Medulla oblongata (tissue), 1 donor: ENCODE data around the gene CDHR1.
A peak's percentile ranks its signal among the peaks of the same experiment; 100 is the strongest.

ENCODE experiments used
- DNase-seq: peaks from one replicate; pipeline ENCODE4 v3.0.0-alpha.2; 2015; ENCODE audit errors: extremely low spot score

The CDHR1 gene

GRCh38 chr10:84200537-84201243, 6.4 kb downstream of the CDHR1 start:
- DNase-seq = no peak

DNA sequence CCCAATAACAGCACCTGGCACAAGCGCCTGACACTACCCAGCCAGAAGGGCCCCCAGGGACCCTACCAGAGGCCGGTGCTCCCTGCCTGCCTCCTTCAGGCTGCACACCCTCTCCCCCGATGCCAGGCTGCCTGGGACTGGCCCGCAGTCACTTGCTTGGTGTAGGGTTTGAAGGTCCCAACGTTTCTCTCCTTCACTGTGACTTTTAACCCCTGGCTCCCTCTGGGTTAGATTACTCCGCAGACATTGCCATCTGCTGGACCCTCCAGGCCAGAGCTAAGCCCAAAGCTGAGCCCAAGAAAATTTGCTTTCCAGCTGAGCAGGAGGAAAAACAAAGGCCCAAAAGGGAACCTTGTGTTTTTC, 6.9 kb downstream of the CDHR1 start:
- no peak for DNase-seq

DNA sequence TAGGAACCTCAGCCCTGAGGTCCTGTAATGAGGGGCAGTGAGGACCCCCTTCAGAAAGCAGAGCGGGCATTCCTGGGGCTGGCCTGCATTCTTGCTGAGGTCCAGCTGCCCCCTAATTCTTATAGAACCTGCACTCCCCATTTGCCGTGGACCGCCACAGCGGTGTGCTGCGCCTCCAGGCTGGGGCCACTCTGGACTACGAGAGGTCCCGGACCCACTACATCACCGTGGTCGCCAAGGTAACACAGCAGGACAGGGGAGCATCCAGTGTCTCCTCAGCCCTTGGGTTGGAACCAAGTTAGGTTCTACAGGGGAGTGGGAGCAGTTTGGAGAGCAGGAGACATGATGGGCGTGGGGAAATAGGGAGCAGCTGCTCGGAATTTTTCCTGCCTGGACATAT, 7.3 kb downstream of the CDHR1 start:
- no peak for DNase-seq

GRCh38 chr10:84202349-84202748, 8.0 kb downstream of the CDHR1 start:
- DNase-seq = no peak

DNA sequence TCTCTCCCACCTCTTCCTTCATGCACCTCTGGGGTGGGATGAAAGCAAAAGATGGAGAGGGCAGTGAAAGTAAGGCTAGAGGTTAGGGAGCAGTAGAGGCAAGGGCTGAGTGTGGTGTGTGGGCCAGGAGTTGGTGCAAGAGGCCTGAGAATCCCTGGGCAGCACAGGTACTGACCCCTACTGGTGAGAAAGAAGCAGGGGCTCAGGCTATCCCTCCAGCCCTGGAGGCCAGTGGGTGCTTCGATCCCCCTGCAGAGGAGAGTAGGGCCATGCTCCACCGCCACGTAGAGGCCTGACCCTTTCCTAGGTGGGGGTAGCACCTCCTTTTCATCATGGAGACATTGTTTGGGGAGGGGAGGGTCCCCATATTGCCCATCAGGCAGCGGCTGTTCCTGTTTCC, 9.8 kb downstream of the CDHR1 start:
- no peak for DNase-seq

- DNase-seq = no peak
Observed at GRCh38 chr10:84204610-84205009, 10.3 kb downstream of the CDHR1 start.

DNA sequence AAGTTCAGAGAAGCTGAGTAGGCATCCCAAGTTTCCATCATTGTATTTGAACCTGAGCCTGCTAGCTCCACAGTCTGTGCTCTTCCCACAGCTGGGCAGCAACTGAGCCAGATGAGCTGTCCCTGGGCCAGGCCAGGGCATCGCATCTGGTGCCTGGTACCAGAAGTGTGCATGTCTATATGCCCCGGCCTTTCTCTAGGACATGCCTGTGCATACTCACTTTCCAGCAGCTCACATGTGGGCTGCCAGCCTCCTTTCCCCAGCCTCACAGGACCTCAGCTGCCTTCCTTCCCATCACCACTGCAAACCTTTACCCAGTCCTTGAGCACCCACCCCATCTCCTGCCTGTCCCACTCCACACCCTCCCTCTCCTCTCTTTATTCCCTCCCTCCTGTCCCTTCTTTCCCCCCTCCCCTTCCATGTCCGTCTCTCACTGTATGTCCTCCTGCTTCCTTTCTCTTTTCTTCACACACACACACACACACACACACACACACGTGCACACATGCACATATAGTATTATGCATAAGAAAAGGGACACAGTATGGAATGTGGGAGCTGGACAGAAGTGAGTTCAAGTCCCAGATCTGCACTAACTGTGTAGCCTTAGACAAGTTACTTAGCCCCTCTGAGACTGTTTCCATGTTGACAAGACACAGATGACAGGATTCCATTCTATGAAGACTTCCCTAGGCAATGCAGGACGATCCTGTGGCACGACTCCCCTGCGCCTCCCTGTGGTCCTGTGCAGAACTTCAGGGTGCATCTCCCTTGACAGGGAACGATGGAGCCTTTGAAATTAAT, 10.9 kb downstream of the CDHR1 start:
- peak; percentile 76 for DNase-seq

GRCh38 chr10:84205853-84206525, 11.7 kb downstream of the CDHR1 start:
- DNase-seq = no peak

- no peak for DNase-seq
Observed at GRCh38 chr10:84208023-84208422, 13.7 kb downstream of the CDHR1 start.

GRCh38 chr10:84211566-84211965, 17.2 kb downstream of the CDHR1 start:
- DNase-seq = no peak

DNA sequence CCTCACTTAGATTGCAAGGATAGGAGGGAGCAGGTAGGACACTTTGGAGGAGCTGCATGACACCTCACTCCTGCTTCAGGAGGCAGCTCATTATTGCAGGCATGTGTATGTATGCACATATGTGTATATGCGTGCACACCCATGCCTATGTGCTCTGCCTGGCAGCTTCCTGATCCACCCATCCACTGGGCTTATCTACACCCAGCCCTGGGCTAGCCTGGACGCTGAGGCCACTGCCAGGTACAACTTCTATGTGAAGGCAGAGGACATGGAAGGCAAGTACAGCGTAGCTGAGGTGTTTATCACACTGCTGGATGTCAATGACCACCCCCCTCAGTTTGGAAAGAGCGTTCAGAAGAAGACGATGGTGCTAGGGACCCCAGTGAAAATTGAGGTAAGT, 17.7 kb downstream of the CDHR1 start:
- no peak for DNase-seq

DNA sequence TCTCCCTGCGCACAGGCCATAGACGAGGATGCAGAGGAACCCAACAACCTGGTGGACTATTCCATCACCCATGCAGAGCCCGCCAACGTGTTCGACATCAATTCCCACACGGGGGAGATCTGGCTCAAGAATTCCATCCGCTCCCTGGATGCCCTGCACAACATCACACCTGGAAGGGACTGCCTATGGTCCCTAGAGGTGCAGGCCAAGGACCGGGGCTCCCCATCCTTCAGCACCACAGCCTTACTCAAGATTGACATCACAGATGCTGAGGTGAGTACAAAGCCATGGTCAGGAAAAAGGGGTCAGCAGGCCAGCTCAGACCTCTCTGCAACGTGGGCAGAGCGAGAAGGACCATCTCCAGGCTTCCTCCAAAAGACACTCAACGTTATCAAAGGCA, 18.7 kb downstream of the CDHR1 start:
- DNase-seq = no peak

DNA sequence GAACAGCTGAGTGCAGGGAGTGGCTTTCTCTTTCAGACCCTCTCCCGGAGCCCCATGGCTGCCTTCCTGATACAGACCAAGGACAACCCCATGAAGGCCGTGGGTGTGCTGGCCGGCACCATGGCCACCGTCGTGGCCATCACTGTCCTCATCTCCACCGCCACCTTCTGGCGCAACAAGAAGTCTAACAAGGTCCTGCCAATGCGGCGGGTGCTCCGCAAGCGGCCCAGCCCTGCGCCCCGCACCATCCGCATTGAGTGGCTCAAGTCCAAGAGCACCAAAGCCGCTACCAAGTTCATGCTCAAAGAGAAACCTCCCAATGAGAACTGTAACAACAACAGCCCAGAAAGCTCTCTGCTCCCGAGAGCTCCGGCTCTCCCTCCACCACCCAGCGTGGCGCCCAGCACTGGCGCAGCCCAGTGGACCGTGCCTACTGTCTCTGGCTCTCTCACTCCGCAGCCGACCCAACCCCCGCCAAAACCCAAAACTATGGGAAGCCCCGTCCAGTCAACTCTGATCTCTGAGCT, 19.8 kb downstream of the CDHR1 start:
- no peak for DNase-seq

GRCh38 chr10:84214612-84215235, 20.4 kb downstream of the CDHR1 start:
- DNase-seq = peak; percentile 50

DNA sequence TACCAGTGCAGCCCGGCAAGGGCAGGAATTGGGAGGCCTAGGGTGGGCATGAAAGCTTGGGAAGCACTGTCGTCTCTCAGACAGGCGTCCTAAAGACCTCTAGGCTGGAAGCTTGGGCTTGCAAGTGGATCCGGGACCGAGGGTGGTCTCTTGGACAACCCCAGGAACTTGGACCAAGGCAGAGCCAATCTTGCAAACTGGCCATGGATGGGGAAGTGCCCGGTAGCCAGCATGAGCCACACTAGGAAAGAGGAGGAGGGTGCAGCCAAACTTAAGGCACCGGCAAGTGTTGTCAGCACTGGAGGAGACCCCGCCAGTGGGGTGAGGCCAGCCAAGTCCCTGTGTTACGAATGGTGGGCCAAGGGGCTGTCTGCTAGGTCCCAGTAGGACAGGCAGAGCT, 22.5 kb downstream of the CDHR1 start:
- DNase-seq = no peak

DNA sequence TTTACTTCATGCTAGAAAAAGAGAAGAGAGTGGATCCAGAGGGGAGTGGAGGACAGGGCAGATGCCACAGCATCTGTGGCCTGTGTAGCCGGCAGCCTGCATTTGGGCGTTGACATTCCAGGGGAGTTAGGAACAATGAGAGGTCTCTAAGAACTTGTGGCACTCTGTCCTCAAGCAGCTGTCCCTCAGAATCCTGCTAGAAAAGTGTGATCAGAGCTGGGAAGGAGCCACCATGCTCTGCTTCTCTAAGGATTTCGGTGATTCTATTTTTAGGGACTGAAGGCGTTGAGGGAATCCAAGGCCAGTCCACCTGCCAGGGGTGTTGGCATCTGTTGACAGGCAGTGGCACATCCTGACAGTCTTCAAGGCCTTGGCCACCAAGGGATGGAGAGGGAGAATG, 23.4 kb downstream of the CDHR1 start:
- no peak for DNase-seq

DNA sequence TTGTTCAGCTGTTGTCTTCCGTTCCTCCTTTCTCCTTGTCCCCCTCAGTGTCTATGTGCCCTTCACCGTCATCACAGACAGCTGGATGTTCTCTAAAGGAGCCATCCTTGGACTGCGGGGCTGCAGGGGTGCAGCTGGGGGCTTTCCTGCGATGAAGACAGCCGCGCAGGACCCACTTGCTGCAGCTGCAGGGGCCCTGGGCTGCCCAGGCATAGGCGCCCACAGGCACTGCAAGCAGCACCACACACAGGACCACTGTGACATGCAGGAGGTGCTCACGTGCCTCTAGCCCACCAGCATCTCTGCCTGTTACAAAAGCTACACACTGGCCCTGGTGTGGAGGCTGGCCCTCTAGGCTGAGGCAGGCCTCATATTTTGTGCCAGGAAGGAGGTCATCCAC, 27.6 kb downstream of the CDHR1 start:
- DNase-seq = no peak

DNA sequence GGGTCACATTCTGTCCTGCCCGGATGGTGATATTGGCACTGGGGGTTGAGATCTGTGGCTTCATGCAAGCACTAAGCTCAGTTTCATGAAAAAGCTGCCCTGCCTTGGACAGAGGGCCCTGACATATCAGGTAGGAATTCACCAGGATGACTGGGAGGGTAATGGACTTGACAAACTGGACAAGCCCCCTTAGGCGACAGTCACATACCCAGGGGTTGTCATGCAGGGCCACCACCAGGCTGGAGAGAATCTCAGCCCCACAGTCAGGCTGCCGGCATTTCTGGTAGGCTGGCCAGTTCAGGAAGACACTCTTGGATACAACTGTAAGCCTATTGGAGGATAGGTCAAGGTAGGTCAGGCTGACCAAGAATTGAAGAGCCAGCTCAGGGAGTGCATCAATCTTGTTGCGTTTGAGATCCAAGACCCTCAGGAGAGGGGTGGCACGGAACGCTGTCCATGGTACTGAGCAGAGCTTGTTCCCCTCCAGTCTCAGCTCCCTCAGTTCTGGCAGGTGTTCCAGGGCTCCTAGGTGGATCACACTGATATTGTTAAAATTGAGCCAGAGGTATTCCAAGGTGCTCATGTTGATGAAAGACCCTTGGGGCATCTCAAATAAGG, 30.2 kb downstream of the CDHR1 start:
- no peak for DNase-seq

- no peak for DNase-seq
Observed at GRCh38 chr10:84225427-84226173, 31.3 kb downstream of the CDHR1 start, which contains the start of gene LRIT2. LRIT2 (minus strand) TSS chr10:84225544; CDS start chr10:84225520, 24 bp downstream.

DNA sequence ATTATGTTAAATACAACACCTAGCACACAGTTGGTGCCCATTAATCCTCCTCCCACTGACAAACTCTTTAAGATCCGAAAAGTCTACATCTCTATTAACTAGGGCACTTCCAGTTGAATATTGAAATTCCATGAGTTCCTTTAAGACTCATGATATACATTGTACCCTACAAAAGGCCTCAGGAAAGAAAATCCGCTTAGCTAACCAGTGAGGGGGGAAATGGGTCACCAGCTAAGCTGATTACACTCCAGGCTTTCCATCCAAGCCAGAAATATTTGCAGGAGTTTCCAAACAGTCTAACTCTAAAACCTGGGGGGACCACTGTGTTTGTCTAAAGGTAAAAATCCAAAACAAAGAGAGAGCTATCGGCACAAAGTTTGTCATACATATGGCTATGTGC, 32.3 kb downstream of the CDHR1 start:
- DNase-seq = no peak

GRCh38 chr10:84227810-84228209, 33.5 kb downstream of the CDHR1 start:
- no peak for DNase-seq
